Activated CD4-positive, alpha-beta T cell treated with anti-CD3 and anti-CD28 coated beads, Interleukin-2, amount 10 ng/mL, durations not matched to agents 7 days and 5 days (primary cell): ENCODE results near the gene POU2F3. TPM values are rescaled to one million over a fixed set of nuclear protein-coding genes. Genes with fewer than 3 reads are reported as not detected.
A peak's percentile ranks its signal among the peaks of the same experiment; 100 is the strongest.

Experiments
- CTCF ChIA-PET: fragments of 350-600 bp; sonication (Branson Sonifier 250); formaldehyde crosslinking; loops from one replicate; lab custom pipeline; 2021; ENCODE audit warnings: antibody characterized with exemption; lab: Charles Lee
- POLR2A ChIA-PET: fragments of 350-600 bp; sonication (Branson Sonifier 250); formaldehyde crosslinking; loops from one replicate; lab custom pipeline; 2021; ENCODE audit warnings: antibody characterized with exemption; lab: Charles Lee
- DNase-seq: peaks from one replicate; pipeline ENCODE4 v3.0.0-alpha.2; 2020
- H3K27ac Mint-ChIP-seq: one replicate; pipeline ENCODE4 v1.8.0; 2021; ENCODE audit warnings: mild to moderate bottlenecking, moderate library complexity, mixed read lengths
- H3K27me3 Mint-ChIP-seq: one replicate; pipeline ENCODE4 v1.8.0; 2021; ENCODE audit warnings: mixed read lengths
- H3K36me3 Mint-ChIP-seq: one replicate; pipeline ENCODE4 v1.8.0; 2021; ENCODE audit warnings: low read depth, mixed read lengths
- H3K4me1 Mint-ChIP-seq: one replicate; pipeline ENCODE4 v1.8.0; 2021; ENCODE audit warnings: mixed read lengths
- H3K4me3 Mint-ChIP-seq: one replicate; pipeline ENCODE4 v1.8.0; 2021; ENCODE audit warnings: mild to moderate bottlenecking, moderate library complexity, mixed read lengths
- H3K9me3 Mint-ChIP-seq: one replicate; pipeline ENCODE4 v1.8.0; 2021; ENCODE audit warnings: mixed read lengths
- total RNA-seq, 2 experiments: library from RNA; stranded (reverse); gene quantifications; one replicate each; pipeline ENCODE4 v1.2.3, GENCODE V29; 2021

The POU2F3 gene
- total RNA-seq, 2 experiments from 2014 or later = not detected

GRCh38 chr11:120224361-120224760 is 15.6 kb upstream of the POU2F3 start:
- DNase-seq = no peak
- POLR2A ChIA-PET = no interaction called here

GRCh38 chr11:120224972-120225909 is 14.7 kb upstream of the POU2F3 start:
- Mint-ChIP-seq H3K9me3 (no peaks in the 10 kb centered on the region), H3K4me1 (peaks cover 6% of the 10 kb centered on the region), H3K36me3 (no peaks in the 10 kb centered on the region), H3K27me3 (peaks cover 7% of the 10 kb centered on the region), H3K4me3 (no peak overlapping the region), H3K27ac (no peak overlapping the region)
- no peak for DNase-seq
- ChIA-PET CTCF (interaction anchor here (0.5 to 1.7 kb wide), 7 partner anchors 10 to 1936 kb away, joined by 3 to 6 read pairs (median 4); no protein-coding TSS in a partner anchor), POLR2A (no interaction called here)

More at GRCh38 chr11:120224361-120224760, 15.6 kb upstream of the POU2F3 start:
- H3K27me3 Mint-ChIP-seq = peaks cover 7% of the 10 kb centered on the region
- H3K4me1 Mint-ChIP-seq = peaks cover 6% of the 10 kb centered on the region
- no peak overlapping the region for H3K4me3 Mint-ChIP-seq
- H3K36me3 Mint-ChIP-seq = no peaks in the 10 kb centered on the region
- CTCF ChIA-PET = interaction anchor here (0.5 to 1.5 kb wide), 3 partner anchors 45 to 1935 kb away, joined by 3 to 6 read pairs (median 3); no protein-coding TSS in a partner anchor
- no peaks in the 10 kb centered on the region for H3K9me3 Mint-ChIP-seq
- no peak overlapping the region for H3K27ac Mint-ChIP-seq

GRCh38 chr11:120226242-120226641 is 13.7 kb upstream of the POU2F3 start:
- CTCF ChIA-PET = interaction anchor here (1.4 to 1.7 kb wide), 3 partner anchors 9 to 49 kb away, joined by 4 to 5 read pairs (median 5); no protein-coding TSS in a partner anchor
- DNase-seq = no peak
- Mint-ChIP-seq H3K27me3 (peaks cover 7% of the 10 kb centered on the region), H3K27ac (no peak overlapping the region), H3K9me3 (no peaks in the 10 kb centered on the region), H3K36me3 (no peaks in the 10 kb centered on the region), H3K4me3 (no peak overlapping the region), H3K4me1 (peaks cover 4% of the 10 kb centered on the region)
- POLR2A ChIA-PET = no interaction called here

GRCh38 chr11:120226714-120227113 is 13.2 kb upstream of the POU2F3 start:
- peaks cover 1% of the 10 kb centered on the region for H3K4me1 Mint-ChIP-seq
- H3K4me3 Mint-ChIP-seq = no peak overlapping the region
- no peaks in the 10 kb centered on the region for H3K9me3 Mint-ChIP-seq
- H3K36me3 Mint-ChIP-seq = no peaks in the 10 kb centered on the region
- H3K27ac Mint-ChIP-seq = no peak overlapping the region
- ChIA-PET POLR2A (no interaction called here), CTCF (interaction anchor here (1.4 to 1.7 kb wide), 2 partner anchors 8 to 46 kb away, joined by 5 read pairs; no protein-coding TSS in a partner anchor)
- DNase-seq = no peak
- peaks cover 7% of the 10 kb centered on the region for H3K27me3 Mint-ChIP-seq

- H3K36me3 Mint-ChIP-seq = no peaks in the 10 kb centered on the region
- H3K9me3 Mint-ChIP-seq = no peaks in the 10 kb centered on the region
- CTCF ChIA-PET = no interaction called here
- POLR2A ChIA-PET = no interaction called here
- peaks cover 7% of the 10 kb centered on the region for H3K27me3 Mint-ChIP-seq
- H3K4me3 Mint-ChIP-seq = no peak overlapping the region
- H3K27ac Mint-ChIP-seq = no peak overlapping the region
- DNase-seq = no peak
- peaks cover 1% of the 10 kb centered on the region for H3K4me1 Mint-ChIP-seq
Measured at GRCh38 chr11:120227228-120227852, 12.6 kb upstream of the POU2F3 start.

GRCh38 chr11:120228794-120229384 is 11.1 kb upstream of the POU2F3 start:
- Mint-ChIP-seq H3K27ac (no peak overlapping the region), H3K36me3 (no peaks in the 10 kb centered on the region), H3K27me3 (peaks cover 6% of the 10 kb centered on the region), H3K4me3 (no peak overlapping the region), H3K9me3 (no peaks in the 10 kb centered on the region), H3K4me1 (peaks cover 1% of the 10 kb centered on the region)
- DNase-seq = no peak
- ChIA-PET CTCF (interaction anchor here (0.9 to 1.1 kb wide), 2 partner anchors 14 to 16 kb away, joined by 3 to 5 read pairs; no protein-coding TSS in a partner anchor), POLR2A (no interaction called here)

- Mint-ChIP-seq H3K9me3 (no peaks in the 10 kb centered on the region), H3K27me3 (peaks cover 10% of the 10 kb centered on the region), H3K4me3 (no peak overlapping the region), H3K4me1 (no peaks in the 10 kb centered on the region), H3K27ac (no peak overlapping the region), H3K36me3 (no peaks in the 10 kb centered on the region)
- CTCF ChIA-PET = interaction anchor here (0.9 to 1.1 kb wide), 2 partner anchors 13 to 15 kb away, joined by 3 to 5 read pairs; no protein-coding TSS in a partner anchor
- DNase-seq = peak; percentile 28
- POLR2A ChIA-PET = no interaction called here
Measured at GRCh38 chr11:120229451-120230424, 10.2 kb upstream of the POU2F3 start.

GRCh38 chr11:120230433-120231071 is 9.4 kb upstream of the POU2F3 start:
- POLR2A ChIA-PET = no interaction called here
- Mint-ChIP-seq H3K36me3 (no peaks in the 10 kb centered on the region), H3K27ac (no peak overlapping the region), H3K4me3 (no peak overlapping the region), H3K4me1 (no peaks in the 10 kb centered on the region), H3K9me3 (no peaks in the 10 kb centered on the region), H3K27me3 (peaks cover 16% of the 10 kb centered on the region)
- CTCF ChIA-PET = interaction anchor here (1.1 to 10.1 kb wide), 2 partner anchors 59 to 70 kb away, joined by 4 to 105 read pairs; no protein-coding TSS in a partner anchor
- no peak for DNase-seq

- H3K27ac Mint-ChIP-seq = no peak overlapping the region
- no peaks in the 10 kb centered on the region for H3K4me1 Mint-ChIP-seq
- DNase-seq = no peak
- H3K4me3 Mint-ChIP-seq = no peak overlapping the region
- H3K27me3 Mint-ChIP-seq = peaks cover 27% of the 10 kb centered on the region
- ChIA-PET CTCF (interaction anchor here (1.1 to 10.1 kb wide), 3 partner anchors 15 to 69 kb away, joined by 4 to 105 read pairs (median 4); no protein-coding TSS in a partner anchor), POLR2A (no interaction called here)
- no peaks in the 10 kb centered on the region for H3K9me3 Mint-ChIP-seq
- no peaks in the 10 kb centered on the region for H3K36me3 Mint-ChIP-seq
Measured at GRCh38 chr11:120231963-120232362, 8.0 kb upstream of the POU2F3 start.

GRCh38 chr11:120233207-120233803 is 6.6 kb upstream of the POU2F3 start:
- POLR2A ChIA-PET = no interaction called here
- CTCF ChIA-PET = interaction anchor here (1.5 to 10.1 kb wide), 3 partner anchors 10 to 68 kb away, joined by 4 to 105 read pairs (median 11); no protein-coding TSS in a partner anchor

More at GRCh38 chr11:120233207-120233803, 6.6 kb upstream of the POU2F3 start:
- Mint-ChIP-seq H3K27ac (no peak overlapping the region), H3K36me3 (no peaks in the 10 kb centered on the region), H3K9me3 (no peaks in the 10 kb centered on the region), H3K4me3 (no peak overlapping the region), H3K27me3 (peaks cover 39% of the 10 kb centered on the region), H3K4me1 (no peaks in the 10 kb centered on the region)
- no peak for DNase-seq
